Measurements from ENCODE around the gene GRK4. TPM values are rescaled to one million over a fixed set of nuclear protein-coding genes. Genes with fewer than 3 reads are reported as not detected.

The GRK4 gene
- total RNA-seq, 1 experiment from 2014 or later = 2.5 TPM

GRCh38 chr4:3085948-3086670, 122.7 kb downstream of the GRK4 start:
- Histone ChIP-seq H3K27ac (ENCODE audit: low read length) (no peak overlapping the region), H3K4me3 (ENCODE audit: low read depth in 2 of 2, low read length in 2 of 2) (no peak overlapping the region), H3K36me3 (ENCODE audit: control insufficient read depth, insufficient read depth, low read length) (no peaks in the 10 kb centered on the region; the same call in 1 of the 2 replicates), H3K4me1 (ENCODE audit: control insufficient read depth, insufficient read depth, low read length) (no peaks in the 10 kb centered on the region), H3K9me3 (ENCODE audit: control insufficient read depth, insufficient read depth, low read depth, low read length) (no peaks in the 10 kb centered on the region), H3K27me3 (ENCODE audit: control insufficient read depth, insufficient read depth, low read length) (no peaks in the 10 kb centered on the region)
- POLR2A ChIA-PET = no interaction called here
- DNase-seq (ENCODE audit: low read depth, low spot score) (no peak), ATAC-seq (no peak)
- CTCF ChIA-PET = no interaction called here
- no TSS peak for BruUV-seq (replicated peaks)
- TF ChIP-seq POLR2AphosphoS5 (IDR thresholded peaks at IDR 0.05; ENCODE audit: low read depth, low read length) = no peak
- TF ChIP-seq SIN3A (IDR thresholded peaks at IDR 0.05; ENCODE audit: borderline replicate concordance, insufficient read depth, low read depth, low read length) = no peak
- TF ChIP-seq REST (IDR thresholded peaks at IDR 0.05; ENCODE audit: insufficient read depth in 1 of 2, low read depth in 2 of 2, low read length in 1 of 2) = no peak
- TF ChIP-seq, protein P1, sequence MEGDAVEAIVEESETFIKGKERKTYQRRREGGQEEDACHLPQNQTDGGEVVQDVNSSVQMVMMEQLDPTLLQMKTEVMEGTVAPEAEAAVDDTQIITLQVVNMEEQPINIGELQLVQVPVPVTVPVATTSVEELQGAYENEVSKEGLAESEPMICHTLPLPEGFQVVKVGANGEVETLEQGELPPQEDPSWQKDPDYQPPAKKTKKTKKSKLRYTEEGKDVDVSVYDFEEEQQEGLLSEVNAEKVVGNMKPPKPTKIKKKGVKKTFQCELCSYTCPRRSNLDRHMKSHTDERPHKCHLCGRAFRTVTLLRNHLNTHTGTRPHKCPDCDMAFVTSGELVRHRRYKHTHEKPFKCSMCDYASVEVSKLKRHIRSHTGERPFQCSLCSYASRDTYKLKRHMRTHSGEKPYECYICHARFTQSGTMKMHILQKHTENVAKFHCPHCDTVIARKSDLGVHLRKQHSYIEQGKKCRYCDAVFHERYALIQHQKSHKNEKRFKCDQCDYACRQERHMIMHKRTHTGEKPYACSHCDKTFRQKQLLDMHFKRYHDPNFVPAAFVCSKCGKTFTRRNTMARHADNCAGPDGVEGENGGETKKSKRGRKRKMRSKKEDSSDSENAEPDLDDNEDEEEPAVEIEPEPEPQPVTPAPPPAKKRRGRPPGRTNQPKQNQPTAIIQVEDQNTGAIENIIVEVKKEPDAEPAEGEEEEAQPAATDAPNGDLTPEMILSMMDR (IDR thresholded peaks at IDR 0.05) = no peak
- no peak for TF ChIP-seq TCF7L2 (IDR thresholded peaks at IDR 0.05; ENCODE audit: low read depth, low read length)
- intact Hi-C loops (cut with micrococcal nuclease; ENCODE audit: unreplicated experiment) = no loop called here
- in situ Hi-C loops (cut with HindIII; ENCODE audit: low pct_unique_long_range_greater_than_20kb, low sequenced_read_pairs) = no loop called here

DNA sequence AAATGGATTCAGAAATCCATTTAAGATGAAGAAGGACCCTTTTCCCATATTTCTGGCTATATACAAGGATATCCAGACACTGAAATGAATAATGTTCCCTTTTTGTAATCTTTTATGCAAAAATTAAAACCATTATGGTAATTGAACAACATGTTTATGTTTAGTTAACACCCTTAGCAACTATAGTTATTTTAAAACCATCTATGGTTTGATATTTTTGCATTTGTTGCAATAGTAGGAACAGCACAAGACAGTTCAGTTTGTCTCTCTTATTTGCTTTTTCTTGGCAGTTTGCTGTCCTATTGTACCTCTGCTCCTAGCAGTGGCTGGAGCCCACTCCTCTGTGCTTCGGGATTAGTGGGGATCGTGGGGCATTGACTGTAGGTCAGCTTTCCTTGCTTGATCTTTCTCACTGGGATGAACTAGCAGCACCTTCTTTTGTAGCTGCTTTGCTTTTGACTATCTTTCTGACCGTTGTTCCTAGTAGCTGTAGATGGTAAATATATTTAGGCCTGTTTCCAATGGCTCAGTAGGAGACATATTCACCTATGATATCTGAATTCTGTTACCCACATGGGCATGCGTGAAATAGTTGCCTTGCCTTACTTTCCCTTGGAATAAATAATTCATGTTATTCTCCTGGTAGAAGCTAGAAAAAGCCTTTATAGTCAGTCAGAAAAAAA, 123.9 kb downstream of the GRK4 start:
- Histone ChIP-seq H3K4me3 (ENCODE audit: low read depth in 2 of 2, low read length in 2 of 2) (no peak overlapping the region), H3K27ac (ENCODE audit: low read length) (no peak overlapping the region), H3K4me1 (ENCODE audit: control insufficient read depth, insufficient read depth, low read length) (no peaks in the 10 kb centered on the region), H3K36me3 (ENCODE audit: control insufficient read depth, insufficient read depth, low read length) (no peaks in the 10 kb centered on the region; the same call in 1 of the 2 replicates), H3K27me3 (ENCODE audit: control insufficient read depth, insufficient read depth, low read length) (no peaks in the 10 kb centered on the region), H3K9me3 (ENCODE audit: control insufficient read depth, insufficient read depth, low read depth, low read length) (no peaks in the 10 kb centered on the region)
- ChIA-PET POLR2A (no interaction called here), CTCF (no interaction called here)
- no peak for ATAC-seq
- no peak for DNase-seq (ENCODE audit: low read depth, low spot score)
- in situ Hi-C loops (cut with HindIII; ENCODE audit: low pct_unique_long_range_greater_than_20kb, low sequenced_read_pairs) = no loop called here
- BruUV-seq (replicated peaks) = no TSS peak
- TF ChIP-seq TCF7L2 (IDR thresholded peaks at IDR 0.05; ENCODE audit: low read depth, low read length) = no peak
- no peak for TF ChIP-seq SIN3A (IDR thresholded peaks at IDR 0.05; ENCODE audit: borderline replicate concordance, insufficient read depth, low read depth, low read length)
- TF ChIP-seq, protein P1 (IDR thresholded peaks at IDR 0.05) = no peak
- TF ChIP-seq POLR2AphosphoS5 (IDR thresholded peaks at IDR 0.05; ENCODE audit: low read depth, low read length) = no peak
- TF ChIP-seq REST (IDR thresholded peaks at IDR 0.05; ENCODE audit: insufficient read depth in 1 of 2, low read depth in 2 of 2, low read length in 1 of 2) = no peak
- intact Hi-C loops (cut with micrococcal nuclease; ENCODE audit: unreplicated experiment) = no loop called here
